Measurements from ENCODE around the gene FBXO2.

DNA sequence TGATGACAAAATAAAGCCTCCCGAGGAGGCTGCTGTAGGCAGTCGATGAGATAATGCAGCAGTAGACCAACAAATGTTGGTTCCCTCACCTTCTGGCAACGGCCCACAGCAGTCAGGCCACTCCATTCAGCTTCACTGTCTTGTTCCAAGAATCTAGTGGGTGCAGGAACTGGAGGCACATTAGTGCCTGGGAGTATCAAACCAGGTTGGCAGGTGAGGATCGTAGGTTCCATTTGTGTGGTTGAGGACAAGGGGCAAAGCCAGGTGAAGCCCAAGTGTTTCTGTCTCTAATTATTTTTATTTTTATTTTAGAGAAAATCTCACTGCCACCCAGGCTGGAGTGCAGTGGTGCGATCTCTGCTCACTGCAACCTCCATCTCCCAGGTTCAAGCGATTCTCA is 13.3 kb downstream of the FBXO2 start:
- TF ChIP-seq, protein P1, sequence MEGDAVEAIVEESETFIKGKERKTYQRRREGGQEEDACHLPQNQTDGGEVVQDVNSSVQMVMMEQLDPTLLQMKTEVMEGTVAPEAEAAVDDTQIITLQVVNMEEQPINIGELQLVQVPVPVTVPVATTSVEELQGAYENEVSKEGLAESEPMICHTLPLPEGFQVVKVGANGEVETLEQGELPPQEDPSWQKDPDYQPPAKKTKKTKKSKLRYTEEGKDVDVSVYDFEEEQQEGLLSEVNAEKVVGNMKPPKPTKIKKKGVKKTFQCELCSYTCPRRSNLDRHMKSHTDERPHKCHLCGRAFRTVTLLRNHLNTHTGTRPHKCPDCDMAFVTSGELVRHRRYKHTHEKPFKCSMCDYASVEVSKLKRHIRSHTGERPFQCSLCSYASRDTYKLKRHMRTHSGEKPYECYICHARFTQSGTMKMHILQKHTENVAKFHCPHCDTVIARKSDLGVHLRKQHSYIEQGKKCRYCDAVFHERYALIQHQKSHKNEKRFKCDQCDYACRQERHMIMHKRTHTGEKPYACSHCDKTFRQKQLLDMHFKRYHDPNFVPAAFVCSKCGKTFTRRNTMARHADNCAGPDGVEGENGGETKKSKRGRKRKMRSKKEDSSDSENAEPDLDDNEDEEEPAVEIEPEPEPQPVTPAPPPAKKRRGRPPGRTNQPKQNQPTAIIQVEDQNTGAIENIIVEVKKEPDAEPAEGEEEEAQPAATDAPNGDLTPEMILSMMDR (conservative IDR thresholded peaks at IDR 0.05 in 1 of 2, IDR thresholded peaks at IDR 0.05 in 1 of 2; ENCODE audit: low read depth in 1 of 2, low read length in 2 of 2), result no peak
- no peak for TF ChIP-seq EZH2 (IDR thresholded peaks at IDR 0.05; ENCODE audit: low read length, missing control alignments)

Measured in fibroblast of lung (primary cell).